Cerebellar nuclear complex (tissue), 1 donor: Measurements from ENCODE around the gene GPR157.
"Not testable (repeated sequence)": the region's sequence is repeated elsewhere in the genome, so short reads cannot be mapped to it uniquely, and the experiment has no call there.

Source experiments
- DNase-seq, 2 experiments: peaks; one replicate each; lab custom pipeline; 2025; lab: John Stamatoyannopoulos, UW

The GPR157 gene

DNA sequence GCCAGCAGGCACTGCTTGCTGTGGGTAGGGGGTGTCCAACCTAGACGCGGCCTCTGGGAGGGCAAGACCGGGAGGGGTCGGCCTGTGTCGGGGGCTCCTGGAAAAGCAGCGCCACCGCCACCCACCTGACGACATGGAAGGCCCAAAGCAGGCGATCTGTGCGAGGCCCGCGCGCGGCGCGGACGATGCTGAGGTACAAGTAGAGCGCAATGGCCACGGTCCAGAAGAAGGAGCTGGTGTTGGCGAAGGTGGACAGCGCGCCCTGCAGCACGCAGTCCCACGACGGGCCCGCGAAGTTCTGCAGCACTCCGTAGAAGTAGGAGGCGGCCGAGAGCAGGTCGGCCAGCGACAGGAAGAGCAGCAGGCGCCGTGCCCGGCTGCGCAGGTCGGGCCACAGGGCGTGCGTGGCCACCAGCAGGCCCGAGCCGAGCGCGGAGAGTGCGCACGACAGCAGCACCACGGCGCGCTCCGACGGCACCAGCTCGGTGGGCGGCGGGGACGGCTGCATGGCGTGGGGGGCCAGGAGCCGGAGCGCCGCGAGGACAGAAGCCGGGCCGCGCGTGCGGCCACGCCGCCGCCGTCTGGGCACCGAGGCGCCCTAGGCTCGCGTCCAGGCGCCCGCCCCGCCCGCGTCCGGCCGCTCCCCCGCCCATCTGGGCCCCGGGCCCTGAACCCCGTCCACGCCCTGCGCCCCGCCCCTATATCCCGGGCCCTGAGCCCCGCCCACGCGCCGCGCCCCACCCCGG is at the start of gene GPR157:
Gene GPR157, minus strand, starts transcription at position 583 of the 746 bp plus-strand sequence. Its CDS starts 75 bp downstream, at position 508.
- DNase-seq: no peak

DNA sequence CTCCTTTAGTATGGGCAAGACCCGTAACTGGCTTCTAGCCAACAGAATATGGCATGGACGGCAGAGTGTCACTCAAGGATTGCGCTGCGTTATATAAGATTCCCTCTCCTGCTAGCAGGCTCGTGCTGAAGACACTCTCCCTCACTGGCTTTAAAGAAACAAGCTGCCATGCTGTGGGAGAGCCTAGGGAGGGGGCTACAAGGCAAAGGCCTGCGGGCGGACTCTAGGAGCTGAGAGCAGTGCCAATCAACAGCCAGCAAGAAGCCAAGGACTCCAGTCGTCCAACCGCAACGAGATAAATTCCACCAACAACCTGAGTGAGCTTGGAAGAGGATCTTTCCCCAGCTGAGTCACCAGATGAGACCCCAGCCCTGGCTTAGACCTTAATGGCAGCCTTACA is 45.9 kb upstream of the GPR157 start:
- DNase-seq: no peak

DNA sequence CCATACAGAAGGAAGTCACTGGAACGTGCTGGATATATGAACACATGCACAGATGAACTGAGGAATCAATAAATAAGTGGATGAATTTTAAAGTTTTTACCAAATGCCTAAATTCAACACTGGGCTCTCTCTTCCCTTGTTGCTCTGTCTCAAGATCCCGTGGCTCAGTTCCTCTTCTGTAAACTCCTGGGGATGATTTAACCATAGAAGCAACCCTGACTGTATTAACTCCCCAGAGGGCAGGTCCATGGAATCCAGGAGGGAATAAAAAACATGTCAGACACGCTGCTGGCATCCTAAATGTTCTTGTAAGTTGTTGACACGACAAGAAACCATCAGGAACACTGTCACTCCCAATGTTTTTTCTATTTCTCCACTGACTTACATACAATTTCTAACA is 45.3 kb upstream of the GPR157 start:
- DNase-seq: no peak

GRCh38 chr1:9169601-9170137 is 40.8 kb upstream of the GPR157 start:
- no peak for DNase-seq

DNA sequence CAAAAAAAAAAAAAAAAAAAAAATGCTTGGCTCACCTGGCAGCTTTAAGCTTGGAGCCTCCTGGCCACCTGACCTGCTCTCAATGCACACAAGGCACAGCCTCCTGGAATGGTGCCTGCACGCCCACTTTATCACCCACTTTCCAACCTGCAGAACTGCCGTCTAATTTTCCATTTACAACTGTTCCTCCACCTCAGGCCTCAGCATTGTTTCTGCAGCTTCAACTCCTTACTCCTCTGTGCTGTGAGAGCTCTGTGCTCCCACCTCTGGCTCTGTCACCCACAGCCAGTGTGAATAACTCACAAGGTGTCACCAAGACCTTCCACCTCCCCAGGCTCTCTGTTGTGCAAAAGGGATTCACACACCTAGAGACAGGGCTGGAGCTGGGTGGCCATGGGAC is 38.7 kb upstream of the GPR157 start:
- no peak for DNase-seq

DNA sequence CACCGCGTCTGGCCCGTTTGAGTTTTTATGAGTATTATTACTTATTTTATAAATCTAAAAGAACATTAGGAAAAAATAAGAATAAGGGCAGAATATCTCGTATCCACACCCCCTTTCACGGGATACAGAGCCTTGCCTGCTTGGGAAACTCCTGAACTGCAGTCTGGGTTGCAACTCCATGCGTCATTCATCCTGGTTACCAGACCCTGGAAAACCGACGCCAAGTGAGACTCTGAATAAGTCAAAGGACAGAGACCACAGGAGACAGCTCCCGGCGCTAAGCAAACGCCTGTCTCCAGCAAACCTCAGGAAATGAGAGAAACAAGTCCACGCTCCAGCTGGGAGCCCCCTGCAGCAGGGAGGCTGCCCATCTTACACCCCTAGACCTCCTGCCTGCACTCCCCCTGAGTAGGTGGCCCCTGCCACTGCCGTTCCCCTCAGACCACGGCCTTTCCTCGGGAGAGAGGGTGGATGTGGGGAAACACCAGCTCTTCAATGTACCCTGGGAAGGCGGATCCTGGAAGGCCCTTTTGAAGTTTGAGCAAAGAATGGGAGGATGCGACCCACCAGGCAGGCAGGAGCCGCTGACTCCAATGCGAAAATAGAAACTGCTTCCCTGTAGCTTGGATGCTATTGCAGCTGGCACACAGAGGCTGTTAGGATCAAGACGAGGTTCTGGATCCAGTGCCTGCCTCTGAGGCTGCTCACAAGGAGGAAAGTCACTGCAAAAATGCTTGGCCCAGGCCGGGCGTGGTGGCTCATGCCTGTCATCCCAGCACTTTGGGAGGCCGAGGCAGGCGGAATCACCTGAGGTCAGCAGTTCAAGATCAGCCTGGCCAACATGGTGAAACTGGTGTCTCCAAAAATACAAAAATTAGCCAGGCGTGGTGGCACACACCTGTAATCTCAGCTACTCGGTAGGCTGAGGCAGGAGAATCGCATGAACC is 37.7 kb upstream of the GPR157 start:
- DNase-seq: no peak

- DNase-seq: no peak
These were observed 36.5 kb upstream of the GPR157 start for GRCh38 chr1:9165396-9165795.

DNA sequence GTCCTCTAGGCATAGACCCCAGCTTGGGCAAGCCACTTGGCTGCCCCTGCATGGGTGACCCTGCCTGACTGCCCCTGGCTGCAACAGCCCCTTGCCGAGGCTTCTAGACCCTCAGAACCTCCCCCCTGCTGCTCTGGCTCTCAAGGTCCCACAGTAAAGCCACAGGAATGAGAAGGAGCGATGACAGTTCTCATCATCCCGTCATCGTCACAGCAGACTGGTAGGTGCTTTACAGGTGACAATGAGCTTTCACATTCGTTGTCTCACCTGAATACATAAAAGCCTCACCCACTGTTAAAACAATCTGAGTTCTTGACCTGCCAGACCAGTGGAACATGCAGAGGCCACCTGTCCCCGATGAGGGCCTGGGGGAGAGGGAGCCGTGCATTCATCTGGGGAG is 36.0 kb upstream of the GPR157 start:
- no peak for DNase-seq

DNA sequence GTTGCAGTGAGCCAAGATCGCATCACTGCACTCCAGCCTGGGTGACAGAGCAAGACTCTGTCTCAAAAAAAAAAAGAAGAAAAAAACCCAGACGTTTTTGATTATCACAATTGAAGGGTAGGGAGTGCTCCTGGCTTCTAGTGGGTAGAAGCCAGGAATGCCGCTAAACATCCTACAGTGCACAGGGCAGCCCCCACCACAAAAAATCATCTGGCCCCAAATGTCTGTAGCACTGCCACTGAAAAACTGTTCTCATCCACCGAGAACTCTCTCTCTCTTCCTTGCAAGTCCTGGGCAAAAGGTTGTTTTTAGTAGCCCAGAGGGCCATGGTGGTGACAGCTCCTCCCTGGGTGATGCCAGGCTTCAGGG is 35.6 kb upstream of the GPR157 start:
- no peak for DNase-seq

- DNase-seq: no peak
These were observed 33.1 kb upstream of the GPR157 start for GRCh38 chr1:9161963-9162362.

- DNase-seq: no peak
These were observed 32.4 kb upstream of the GPR157 start for GRCh38 chr1:9161342-9161741.

GRCh38 chr1:9160079-9160717 is 31.3 kb upstream of the GPR157 start:
- no peak for DNase-seq

DNA sequence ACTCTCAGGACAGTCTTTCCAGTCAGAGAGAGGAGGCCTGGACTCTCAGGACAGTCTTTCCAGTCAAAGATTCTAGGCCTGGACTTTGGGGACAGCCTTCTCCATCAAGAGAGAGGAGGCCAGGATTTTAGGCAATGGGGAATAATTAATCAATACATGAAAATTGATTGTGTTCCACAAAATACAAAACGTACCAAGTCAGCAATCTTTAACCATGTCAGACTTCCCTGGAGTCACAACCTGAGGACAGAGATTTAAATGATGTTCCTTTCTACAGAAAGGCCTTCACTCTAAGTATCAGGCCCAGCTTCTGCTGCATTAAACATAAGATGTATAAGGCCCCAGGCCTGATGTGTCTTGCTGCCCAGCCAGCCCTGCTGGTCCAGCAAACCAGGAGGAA is 27.0 kb upstream of the GPR157 start:
- DNase-seq: no peak

DNA sequence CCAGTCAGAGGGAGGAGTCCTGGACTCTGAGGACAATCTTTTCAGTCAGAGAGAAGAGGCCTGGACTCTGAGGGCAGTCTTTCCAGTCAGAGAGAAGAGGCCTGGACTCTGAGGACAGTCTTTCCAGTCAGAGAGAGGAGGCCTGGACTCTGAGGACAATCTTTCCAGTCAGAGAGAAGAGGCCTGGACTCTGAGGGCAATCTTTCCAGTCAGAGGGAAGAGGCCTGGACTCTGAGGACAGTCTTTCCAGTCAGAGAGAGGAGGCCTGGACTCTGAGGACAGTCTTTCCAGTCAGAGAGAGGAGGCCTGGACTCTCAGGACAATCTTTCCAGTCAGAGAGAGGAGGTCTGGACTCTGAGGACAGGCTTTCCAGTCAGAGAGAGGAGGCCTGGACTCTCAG is 26.5 kb upstream of the GPR157 start:
- not testable (repeated sequence) for DNase-seq

DNA sequence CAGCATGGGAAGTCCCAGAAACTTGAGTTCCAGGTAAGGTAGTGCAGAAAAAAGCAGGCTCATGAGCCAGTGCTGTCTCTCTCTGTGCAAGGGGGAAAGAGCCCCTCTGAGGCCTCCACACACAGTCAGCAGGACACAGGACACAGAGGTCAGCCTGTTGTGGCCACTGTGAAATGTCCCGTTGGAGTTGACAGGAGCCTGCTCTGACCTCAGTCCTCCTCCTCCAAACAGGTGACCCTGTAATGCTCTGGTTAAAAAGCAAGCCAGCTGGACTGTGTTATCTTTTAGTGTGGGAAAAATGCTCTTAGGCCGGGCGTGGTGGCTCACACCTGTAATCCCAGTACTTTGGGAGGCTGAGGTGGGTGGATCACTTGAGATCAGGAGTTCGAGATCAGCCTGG is 24.2 kb upstream of the GPR157 start:
- no peak for DNase-seq

DNA sequence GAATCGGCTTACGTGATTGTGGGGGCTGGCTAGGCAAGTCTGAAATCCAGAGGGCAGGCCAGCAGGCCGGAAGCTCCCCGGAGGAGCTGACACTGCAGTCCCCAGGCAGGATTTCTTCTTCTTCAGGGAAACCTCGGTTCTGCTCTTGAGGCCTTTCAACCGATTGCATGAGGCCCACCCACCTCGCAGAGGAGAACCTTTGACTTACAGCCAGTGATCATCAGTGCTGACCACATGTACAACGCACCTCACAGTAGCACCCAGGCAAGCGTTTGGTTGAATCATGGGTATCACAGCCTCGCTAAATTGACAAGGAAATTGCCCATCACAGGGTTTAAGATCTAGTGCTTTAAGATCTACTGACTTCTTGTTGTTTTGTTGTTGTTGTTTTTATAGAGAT is 23.6 kb upstream of the GPR157 start:
- no peak for DNase-seq

DNA sequence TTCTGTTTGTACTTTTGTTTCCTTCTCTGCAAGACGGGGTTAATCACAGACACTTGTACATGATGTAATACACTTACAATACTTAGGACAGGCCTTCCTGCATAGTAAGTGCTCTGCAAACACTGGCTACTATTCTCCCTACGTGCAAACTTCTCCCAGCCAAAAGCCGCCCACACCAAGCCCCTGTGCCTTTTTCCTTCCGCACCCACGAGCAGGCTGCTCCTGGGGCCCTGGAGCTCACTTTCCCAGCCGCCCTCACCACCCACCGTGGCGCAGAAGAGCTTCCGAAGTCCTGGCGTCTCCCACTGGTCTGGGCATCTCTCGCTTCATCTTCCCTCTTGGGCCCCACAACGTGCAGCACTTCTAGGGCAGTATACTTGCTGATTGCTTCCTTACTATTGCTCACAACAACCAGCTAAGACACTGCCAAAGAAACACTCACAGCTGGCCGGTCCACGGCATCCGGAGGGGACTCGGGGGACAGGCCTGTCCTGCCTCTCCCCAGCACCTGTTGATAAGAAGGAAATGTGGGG is 22.5 kb upstream of the GPR157 start:
- DNase-seq: no peak

- no peak for DNase-seq
These were observed 21.9 kb upstream of the GPR157 start for GRCh38 chr1:9150582-9151327.

GRCh38 chr1:9149837-9150581 is 21.1 kb upstream of the GPR157 start:
- DNase-seq: no peak

DNA sequence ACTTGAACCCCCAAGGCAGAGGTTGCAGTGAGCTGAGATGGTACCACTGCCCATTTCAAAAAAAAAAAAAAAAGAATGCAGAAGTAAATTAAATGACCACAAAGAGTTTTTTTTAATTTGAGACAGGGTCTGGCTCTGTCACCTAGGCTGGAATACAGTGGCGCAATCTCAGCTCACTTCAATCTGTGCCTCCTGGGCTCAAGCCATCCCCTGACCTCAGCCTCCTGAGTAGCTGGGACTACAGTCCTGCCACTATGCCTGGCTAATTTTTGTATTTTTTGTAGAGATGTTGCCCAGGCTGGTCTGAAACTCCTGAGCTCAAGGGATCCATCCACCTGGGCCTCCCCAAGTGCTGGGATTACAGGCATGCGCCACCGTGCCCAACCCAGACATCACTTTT is 20.2 kb upstream of the GPR157 start:
- no peak for DNase-seq

DNA sequence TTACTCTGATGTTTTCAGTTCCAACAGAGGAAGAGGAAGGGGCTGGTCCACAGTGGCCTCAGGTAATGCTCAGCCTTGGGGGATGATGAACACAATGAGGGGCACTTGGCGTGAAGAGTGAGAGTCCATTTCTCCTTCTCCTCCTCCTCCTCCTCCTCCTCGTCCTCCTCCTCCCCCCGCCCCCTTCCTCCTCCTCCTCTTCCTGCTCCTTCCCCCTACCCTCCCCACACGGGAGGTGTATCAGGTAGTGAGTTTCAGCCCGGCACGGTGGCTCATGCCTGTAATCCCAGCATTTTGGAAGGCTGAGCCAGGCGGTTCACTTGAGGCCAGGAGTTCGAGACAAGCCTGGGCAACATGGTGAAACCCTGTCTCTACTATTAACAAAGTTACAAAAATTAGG is 17.3 kb upstream of the GPR157 start:
- no peak for DNase-seq
